SH-SY5Y (cell line): ENCODE measurements around the gene KCNJ5.

Source experiments
- GATA2 ChIP-seq: IDR thresholded peaks from 2 replicates; pipeline ENCODE4 v1.6.1; 2011; ENCODE audit warnings: mild to moderate bottlenecking, low read depth, low read length
- GATA3 ChIP-seq: IDR thresholded peaks from 2 replicates; pipeline ENCODE4 v1.6.1; 2011; ENCODE audit warnings: low read depth, mild to moderate bottlenecking, low read length, moderate library complexity

GRCh38 chr11:128919216-128919615 lies 28.1 kb downstream of the KCNJ5 start:
- no peak for TF ChIP-seq GATA3
- no peak for TF ChIP-seq GATA2
